GM19043 (cell line): ENCODE results near the gene CCT2.
A peak's percentile ranks its signal among the peaks of the same experiment; 100 is the strongest.

Source experiments
- ATAC-seq: cut with Tn5 transposase; IDR thresholded peaks from one replicate; pipeline ENCODE4 v1.9.1; 2021; ENCODE audit warnings: low read depth; ENCODE audit not compliant: unreplicated experiment

CCT2 gene

GRCh38 chr12:69639400-69640016, 54.2 kb downstream of the CCT2 start:
- ATAC-seq: peak; percentile 82

GRCh38 chr12:69641546-69641945, 56.3 kb downstream of the CCT2 start:
- ATAC-seq: no peak

DNA sequence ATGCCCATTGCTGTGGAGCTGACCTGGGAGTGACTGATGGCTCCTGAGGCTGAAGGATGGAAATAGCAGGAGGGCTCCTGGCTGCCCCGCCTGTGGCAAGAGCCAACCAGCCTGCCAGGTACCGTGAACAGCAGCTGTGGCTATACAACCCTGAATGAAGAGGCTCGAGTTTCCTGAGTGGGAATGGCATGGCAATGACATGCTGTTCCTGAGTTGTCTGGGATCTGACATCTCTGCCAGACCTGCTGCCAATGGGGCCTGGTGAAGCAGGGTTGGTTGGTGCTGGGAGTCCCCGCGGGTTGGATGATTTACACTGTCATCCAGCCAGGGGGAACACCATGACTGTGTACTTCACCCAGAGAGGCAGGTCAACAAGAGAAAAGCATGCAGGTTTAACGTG, 57.3 kb downstream of the CCT2 start:
- ATAC-seq: no peak

GRCh38 chr12:69644511-69644910, 59.3 kb downstream of the CCT2 start:
- ATAC-seq: no peak

GRCh38 chr12:69645031-69645430, 59.8 kb downstream of the CCT2 start:
- no peak for ATAC-seq

DNA sequence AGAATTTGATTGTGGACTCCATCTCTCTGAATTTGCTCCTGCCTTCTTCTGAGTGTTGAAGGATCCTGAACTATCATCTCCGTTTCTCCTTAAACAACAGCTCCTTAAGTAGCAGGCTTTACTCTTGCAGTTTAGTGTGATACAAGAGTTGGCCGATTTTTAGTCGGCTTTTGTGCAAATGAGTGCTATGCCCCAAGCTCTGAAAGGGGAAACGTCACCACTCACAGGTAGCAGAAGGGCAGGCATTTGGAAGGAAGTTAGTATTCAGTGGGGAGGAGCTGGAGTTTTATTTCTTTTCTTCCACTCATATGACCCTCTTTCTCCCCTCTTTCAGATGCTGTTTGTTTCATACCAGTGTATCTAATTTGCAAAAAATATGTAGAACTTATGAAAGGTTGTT, 61.9 kb downstream of the CCT2 start:
- ATAC-seq: no peak

DNA sequence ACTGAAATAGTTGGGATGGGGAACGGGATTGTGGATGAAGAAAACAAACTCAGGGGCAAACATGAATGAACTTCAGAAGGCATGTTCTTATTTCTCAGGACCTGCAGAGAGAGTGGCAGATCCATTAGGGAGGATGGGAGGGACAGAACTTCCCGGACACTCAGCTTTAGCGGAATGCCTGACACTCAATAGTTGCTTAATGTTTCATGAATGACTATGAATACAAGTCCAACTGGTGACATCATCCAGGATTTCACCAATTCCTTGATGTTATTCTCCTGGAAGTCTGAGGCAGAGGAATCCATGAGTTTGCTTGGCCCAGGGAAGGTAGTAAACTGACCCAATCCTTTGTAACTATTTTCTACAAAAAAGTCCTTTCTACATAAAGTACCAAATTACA, 63.2 kb downstream of the CCT2 start:
- no peak for ATAC-seq

- ATAC-seq: no peak
Observed at GRCh38 chr12:69649529-69649928, 64.3 kb downstream of the CCT2 start.
